Epithelial cell of proximal tubule (primary cell): ENCODE data around the gene ZNF771. TPM values are rescaled to one million over a fixed set of nuclear protein-coding genes. Genes with fewer than 3 reads are reported as not detected.

Source experiments
- DNase-seq: peaks from one replicate; pipeline ENCODE4 v3.0.0-alpha.2; 2011; ENCODE audit warnings: low read depth
- H3K4me3 ChIP-seq: 2 replicates; pipeline ENCODE4 v1.5.1; 2011; ENCODE audit warnings: low read depth, mild to moderate bottlenecking, low read length
- total RNA-seq: library from RNA; depleted of rRNA; stranded (reverse); fragments of >200 nt; gene quantifications from 2 replicates; pipeline ENCODE4 v1.2.3, GENCODE V29; 2015
- TF ChIP-seq, protein P1 (sequence below): conservative IDR thresholded peaks from 2 replicates; pipeline ENCODE4 v1.5.1; 2012; ENCODE audit warnings: low read depth, mild to moderate bottlenecking, low read length

Gene ZNF771
- total RNA-seq, 1 donor from 2014 or later: 6.1 TPM

DNA sequence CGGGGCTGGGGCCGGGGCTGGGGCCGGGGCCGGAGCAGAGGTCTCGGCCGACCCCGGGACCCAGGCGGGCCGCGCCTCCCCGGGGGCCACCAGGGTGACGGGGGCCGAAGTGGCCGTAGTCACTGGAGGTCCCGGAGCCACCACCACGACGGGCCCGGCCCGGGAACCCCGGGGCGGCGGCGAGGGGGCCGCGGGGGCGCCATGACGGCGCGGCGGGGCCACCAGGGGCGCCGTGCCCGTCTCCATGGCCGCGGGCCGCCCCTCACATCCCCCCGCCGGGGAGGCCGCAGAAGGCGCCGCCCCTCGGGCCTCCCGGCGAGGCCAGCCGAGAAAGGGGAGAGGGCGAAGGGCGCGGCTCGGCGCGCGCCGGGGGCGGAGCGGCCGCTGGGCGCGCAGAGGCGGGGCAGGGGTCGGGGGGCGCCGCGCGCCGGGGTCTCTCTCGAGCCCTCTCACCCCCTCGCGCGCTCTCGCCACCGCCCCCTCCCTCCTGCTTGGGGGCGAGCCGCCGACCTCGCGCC, 37.4 kb upstream of the ZNF771 start:
- H3K4me3 ChIP-seq: peak overlapping the region; percentile 87
- DNase-seq: no peak
- TF ChIP-seq, protein P1, sequence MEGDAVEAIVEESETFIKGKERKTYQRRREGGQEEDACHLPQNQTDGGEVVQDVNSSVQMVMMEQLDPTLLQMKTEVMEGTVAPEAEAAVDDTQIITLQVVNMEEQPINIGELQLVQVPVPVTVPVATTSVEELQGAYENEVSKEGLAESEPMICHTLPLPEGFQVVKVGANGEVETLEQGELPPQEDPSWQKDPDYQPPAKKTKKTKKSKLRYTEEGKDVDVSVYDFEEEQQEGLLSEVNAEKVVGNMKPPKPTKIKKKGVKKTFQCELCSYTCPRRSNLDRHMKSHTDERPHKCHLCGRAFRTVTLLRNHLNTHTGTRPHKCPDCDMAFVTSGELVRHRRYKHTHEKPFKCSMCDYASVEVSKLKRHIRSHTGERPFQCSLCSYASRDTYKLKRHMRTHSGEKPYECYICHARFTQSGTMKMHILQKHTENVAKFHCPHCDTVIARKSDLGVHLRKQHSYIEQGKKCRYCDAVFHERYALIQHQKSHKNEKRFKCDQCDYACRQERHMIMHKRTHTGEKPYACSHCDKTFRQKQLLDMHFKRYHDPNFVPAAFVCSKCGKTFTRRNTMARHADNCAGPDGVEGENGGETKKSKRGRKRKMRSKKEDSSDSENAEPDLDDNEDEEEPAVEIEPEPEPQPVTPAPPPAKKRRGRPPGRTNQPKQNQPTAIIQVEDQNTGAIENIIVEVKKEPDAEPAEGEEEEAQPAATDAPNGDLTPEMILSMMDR: no peak

DNA sequence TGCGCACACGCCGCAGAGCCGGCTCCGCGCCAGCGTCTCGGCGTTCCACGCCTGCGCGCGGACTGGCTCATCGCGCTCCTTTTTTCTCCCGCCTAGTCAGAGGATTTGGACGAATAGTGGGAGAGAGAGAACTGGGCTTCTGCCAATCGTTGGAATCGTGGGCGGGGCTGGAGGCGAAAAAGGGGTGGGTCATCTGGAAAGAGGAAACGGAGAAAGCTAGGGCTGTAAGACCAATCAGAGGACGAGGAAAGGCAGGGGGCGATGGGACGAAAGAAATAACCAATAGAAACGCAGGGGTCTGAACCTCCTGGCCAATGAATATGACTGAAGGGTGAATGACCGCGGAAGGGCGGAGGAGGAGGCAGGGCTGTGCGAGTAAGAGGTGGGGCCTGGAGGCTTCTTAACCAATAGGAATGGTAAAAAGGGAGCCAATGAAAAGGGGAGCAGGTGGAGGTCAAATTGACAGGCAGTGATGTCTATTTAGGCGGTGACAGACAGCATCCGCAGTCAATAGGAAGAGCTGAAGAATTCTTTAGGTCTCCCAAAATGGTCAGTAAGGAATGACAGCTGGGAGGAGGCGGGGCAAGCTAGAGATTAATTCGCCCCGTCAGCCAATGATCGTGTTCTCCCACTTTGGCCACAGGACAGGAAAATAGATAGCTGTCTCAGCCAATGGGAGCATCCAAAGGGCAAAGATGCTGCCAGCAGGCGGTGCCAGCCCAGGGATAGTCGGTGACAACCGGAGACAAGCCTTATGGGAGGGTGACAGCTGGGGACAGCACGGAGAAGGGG, 36.8 kb upstream of the ZNF771 start, which contains the start of gene TBC1D10B:
Gene TBC1D10B, minus strand, starts transcription at position 39 of the 792 bp plus-strand sequence. CDS start 311 bp downstream, outside the sequence.
- DNase-seq: peak; percentile 100
- H3K4me3 ChIP-seq: peak within 1 kb of the TSS; percentile 87
- TF ChIP-seq, protein P1: peak; percentile 33

DNA sequence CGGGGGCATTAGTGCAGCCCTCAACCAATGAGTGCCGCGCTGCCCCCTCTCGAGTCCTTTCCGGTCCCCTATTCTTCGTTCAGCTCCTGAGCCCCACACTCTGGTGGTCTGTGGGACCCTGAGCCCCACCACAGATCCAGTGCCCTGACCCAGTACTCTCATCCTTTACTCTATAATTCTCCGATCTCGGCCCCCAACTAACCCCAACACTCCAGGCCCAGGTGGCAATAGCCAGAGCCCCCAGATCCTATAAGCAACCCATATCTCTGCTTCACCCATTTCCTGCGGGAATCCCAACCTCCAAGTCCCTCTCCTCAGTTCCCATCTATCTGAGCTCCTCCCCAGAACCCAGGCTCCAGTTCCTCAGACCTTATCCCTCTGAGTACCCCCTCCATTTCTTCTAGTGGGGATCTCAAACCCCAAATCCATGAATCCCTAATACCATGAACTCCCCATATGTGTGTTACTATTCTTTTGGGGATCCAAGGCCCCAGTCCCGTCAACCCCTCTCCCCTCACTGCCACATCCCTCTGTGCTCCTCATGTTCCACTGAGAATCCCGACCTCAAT, 36.1 kb upstream of the ZNF771 start:
- no peak for DNase-seq
- TF ChIP-seq, protein P1: no peak
- peak overlapping the region; percentile 61 for H3K4me3 ChIP-seq

DNA sequence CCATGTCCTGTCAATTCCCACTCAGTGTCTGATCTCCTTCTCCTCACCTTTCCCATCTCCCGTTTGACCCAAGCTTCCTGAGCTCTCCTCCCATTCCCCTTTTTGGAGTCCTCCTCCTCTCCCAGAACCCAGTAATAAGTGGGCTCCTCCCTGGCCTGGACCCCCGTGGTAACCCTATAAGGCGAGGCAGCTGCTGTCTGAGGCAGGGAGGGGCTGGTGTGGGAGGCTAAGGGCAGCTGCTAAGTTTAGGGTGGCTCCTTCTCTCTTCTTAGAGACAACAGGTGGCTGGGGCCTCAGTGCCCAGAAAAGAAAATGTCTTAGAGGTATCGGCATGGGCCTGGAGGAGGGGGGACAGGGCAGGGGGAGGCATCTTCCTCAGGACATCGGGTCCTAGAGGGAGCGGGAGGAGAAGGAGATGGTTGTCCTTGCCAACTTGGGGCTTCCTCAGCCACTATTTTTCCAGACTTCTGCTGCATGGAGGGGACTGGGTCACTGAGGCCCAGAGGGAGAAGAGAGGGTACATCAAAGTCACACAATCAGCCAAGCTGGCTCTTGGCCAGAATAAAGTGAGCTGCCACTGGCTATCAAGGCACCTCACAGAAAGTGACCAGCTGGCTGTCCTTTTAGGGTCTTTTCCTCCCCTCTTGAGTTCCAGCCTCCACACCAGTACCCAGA, 35.2 kb upstream of the ZNF771 start:
- H3K4me3 ChIP-seq: no peak overlapping the region
- DNase-seq: no peak
- TF ChIP-seq, protein P1: no peak

DNA sequence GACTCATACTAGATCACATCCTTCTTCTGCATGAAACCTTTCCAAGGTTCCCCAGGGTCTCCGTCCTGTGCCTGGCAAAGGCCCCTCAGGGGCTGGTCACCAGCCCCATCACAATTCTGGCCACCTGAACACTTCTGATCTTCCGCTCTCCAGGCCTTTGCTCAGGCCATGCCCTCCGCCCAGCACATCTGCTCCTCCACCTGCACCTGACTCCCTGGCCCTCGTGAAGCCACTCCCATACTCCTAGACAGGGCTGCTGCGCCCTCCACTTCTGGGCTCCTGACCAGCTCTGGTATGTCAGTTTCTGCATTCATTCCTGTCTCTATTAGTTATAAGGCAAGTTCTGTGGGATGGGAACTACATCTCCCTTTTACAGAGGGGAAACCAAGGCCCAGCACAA, 34.7 kb upstream of the ZNF771 start:
- TF ChIP-seq, protein P1: no peak
- H3K4me3 ChIP-seq: no peak overlapping the region
- DNase-seq: no peak

DNA sequence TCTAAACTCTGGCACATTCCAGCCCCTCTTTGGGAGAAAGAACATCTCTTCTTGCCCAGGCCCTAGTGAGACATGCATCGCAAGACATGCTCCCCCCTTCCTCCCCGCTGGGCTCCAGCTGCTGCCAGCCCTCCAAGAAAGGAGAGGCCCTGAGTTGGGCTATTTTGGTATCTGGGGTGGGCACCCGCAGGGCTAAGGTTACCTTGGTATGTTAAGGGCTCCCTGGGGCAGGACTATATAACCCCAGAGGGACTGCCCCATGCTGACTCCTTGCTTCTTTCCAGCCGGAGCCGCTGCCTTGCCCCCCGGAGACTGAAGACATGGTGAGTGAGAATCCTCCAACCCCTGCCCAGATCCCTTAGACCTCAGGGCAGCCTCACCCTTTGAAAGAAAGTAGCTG, 32.9 kb upstream of the ZNF771 start, which contains the start of gene MYL11:
Gene MYL11, plus strand, starts transcription at position 265 of the 400 bp plus-strand sequence. Its CDS starts 56 bp downstream, at position 321.
- DNase-seq: no peak
- TF ChIP-seq, protein P1: no peak
- no peak within 1 kb of the TSS for H3K4me3 ChIP-seq
